ENCODE data around the gene CHIT1.

CHIT1 gene

GRCh38 chr1:203181586-203182386 lies 47.7 kb downstream of the CHIT1 start:
- intact Hi-C loops (cut with DNase I; ENCODE audit: low total_unique reads): no loop called here
- TF ChIP-seq CTCF (IDR thresholded peaks at IDR 0.05): no peak
- Histone ChIP-seq H3K9me3 (no peaks in the 10 kb centered on the region), H3K36me3 (no peaks in the 10 kb centered on the region), H3K27me3 (no peaks in the 10 kb centered on the region), H3K27ac (no peak overlapping the region), H3K4me3 (no peak overlapping the region), H3K4me1 (peaks cover 0 to 13% (median 0%) of the 10 kb centered on the region in 4 donors)
- DNase-seq: peak in 1 of 2 donors; percentile 19

DNA sequence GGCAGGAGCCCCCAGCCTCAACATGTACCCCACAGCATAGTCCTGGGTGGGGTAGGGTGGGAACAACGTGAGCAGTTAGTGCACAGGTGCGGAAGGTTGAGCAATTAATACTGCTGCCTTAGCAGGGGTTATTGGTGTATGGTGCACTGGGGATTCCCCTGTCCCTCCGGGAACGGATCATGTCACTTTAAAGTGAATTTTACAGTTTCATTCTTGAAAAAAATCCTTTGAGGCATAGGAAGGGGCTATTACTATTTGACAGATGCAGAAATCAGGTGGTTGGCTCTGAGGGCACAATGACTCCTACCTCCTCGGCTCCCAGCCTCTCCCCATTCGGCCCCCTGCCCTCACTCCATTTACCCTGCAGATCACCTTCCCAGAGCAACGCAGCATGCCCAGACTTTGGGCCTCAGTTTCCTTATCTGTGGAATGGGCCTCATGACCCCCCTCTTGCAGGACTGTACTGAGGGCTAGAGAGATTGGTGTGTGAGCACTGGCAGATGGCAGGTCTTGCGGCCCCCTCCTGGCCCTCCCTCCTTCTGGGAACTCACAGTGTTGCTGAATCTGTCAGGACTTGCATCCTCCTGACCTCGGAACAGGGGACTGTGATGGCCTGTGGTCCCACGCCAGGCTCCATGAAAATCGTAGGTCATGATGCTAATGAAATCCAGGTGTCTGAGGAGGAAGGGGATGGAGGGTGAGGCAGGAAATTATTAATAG lies 48.7 kb downstream of the CHIT1 start:
- Histone ChIP-seq H3K4me3 (no peak overlapping the region), H3K27ac (no peak overlapping the region), H3K9me3 (no peaks in the 10 kb centered on the region), H3K4me1 (peaks cover 0 to 6% (median 0%) of the 10 kb centered on the region in 4 donors), H3K36me3 (no peaks in the 10 kb centered on the region), H3K27me3 (no peaks in the 10 kb centered on the region)
- no peak for TF ChIP-seq CTCF (IDR thresholded peaks at IDR 0.05)
- peak in 1 of 2 donors; percentile 47 for DNase-seq
- intact Hi-C loops (cut with DNase I; ENCODE audit: low total_unique reads): no loop called here

DNA sequence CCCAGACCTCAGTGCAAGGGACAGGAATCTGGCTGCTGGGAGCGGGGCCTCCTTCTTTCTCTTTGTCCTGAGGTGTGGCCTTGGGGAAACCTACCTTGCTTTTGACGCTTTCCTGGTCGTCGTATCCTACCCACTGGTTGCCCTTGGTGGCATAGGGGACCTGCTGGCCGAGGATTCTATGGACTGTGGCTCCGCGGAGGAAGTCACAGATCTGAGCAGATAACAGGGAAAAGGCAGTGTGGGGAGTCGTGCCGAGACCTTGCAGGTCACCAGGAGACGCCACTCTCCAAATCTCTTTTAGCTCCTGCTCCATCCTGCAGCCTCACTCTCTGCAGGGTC lies 49.8 kb downstream of the CHIT1 start:
- Histone ChIP-seq H3K4me1 (peaks cover 0 to 6% (median 0%) of the 10 kb centered on the region in 4 donors), H3K4me3 (no peak overlapping the region)
- TF ChIP-seq CTCF (IDR thresholded peaks at IDR 0.05): no peak

DNA sequence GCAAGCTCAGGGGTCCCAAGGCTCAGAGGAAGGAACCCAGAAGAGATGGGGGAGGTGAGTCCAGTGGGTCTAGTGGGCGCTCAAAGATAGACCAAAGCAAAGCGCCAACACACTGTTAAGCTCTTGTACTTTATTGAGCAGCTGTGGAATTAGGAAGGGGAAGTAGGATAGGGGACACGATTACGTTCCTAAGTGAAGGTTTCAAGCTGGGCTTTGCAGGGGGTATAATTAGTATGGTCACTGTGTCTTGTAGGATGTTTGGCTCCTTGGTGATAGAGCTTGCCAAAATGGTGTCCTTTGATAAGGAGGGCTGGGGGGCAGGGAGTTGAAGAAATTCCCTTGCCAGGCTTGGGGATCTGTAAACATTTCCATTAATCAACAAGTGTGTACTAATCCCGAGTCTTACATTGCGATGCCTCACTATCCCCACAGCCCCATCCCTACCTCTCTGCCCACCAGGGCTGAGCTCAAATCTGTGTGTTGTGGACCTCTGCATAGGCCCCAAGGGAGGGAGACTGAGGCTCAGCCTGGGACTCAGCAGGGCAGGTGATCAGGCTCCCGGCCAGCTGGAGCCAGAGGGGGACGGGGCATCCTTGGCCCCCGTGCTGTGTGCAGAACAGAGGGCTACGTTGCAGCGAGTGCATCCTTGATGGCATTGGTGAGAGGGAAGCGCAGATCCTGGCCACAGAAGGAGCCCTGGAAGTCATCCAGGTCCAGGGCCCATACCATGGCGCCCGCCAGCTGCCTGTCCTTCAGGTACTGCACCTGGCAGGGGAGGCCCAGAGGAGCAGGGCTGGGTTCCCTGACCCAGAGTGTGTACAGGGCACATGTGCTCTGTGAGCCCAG lies 50.4 kb downstream of the CHIT1 start:
- DNase-seq: peak in 1 of 2 donors; percentile 34
- Histone ChIP-seq H3K27ac (no peak overlapping the region), H3K9me3 (no peaks in the 10 kb centered on the region), H3K4me3 (no peak overlapping the region), H3K27me3 (peaks cover 0 to 10% of the 10 kb centered on the region in 2 donors), H3K4me1 (peaks cover 0 to 6% (median 0%) of the 10 kb centered on the region in 4 donors), H3K36me3 (no peaks in the 10 kb centered on the region)
- no peak for TF ChIP-seq CTCF (IDR thresholded peaks at IDR 0.05)
- intact Hi-C loops (cut with DNase I; ENCODE audit: low total_unique reads): no loop called here

More for the DNA sequence above, 49.8 kb downstream of the CHIT1 start:
- Histone ChIP-seq H3K9me3 (no peaks in the 10 kb centered on the region), H3K36me3 (no peaks in the 10 kb centered on the region), H3K27me3 (peaks cover 0 to 6% of the 10 kb centered on the region in 2 donors), H3K27ac (no peak overlapping the region)
- peak in 1 of 2 donors; percentile 59 for DNase-seq
- intact Hi-C loops (cut with DNase I; ENCODE audit: low total_unique reads): no loop called here

GRCh38 chr1:203178083-203178482 lies 51.4 kb downstream of the CHIT1 start:
- no peak overlapping the region for H3K27ac ChIP-seq
- H3K9me3 ChIP-seq: no peaks in the 10 kb centered on the region
- H3K36me3 ChIP-seq: no peaks in the 10 kb centered on the region
- H3K4me3 ChIP-seq: no peak overlapping the region
- H3K4me1 ChIP-seq: peaks cover 0 to 6% (median 0%) of the 10 kb centered on the region in 4 donors
- intact Hi-C loops (cut with DNase I; ENCODE audit: low total_unique reads): no loop called here
- DNase-seq: peak in 1 of 2 donors; percentile 24
- no peak for TF ChIP-seq CTCF (IDR thresholded peaks at IDR 0.05)
- peaks cover 0 to 10% of the 10 kb centered on the region in 2 donors for H3K27me3 ChIP-seq

All from tibial artery (tissue), 4 donors.